ENCODE data around the gene SENP6.
"Not testable (repeated sequence)": the region's sequence is repeated elsewhere in the genome, so short reads cannot be mapped to it uniquely, and the experiment has no call there.

SENP6 gene

GRCh38 chr6:75601304-75602245 lies at the start of gene SENP6:
SENP6 (plus strand) TSS chr6:75601880; CDS start chr6:75602525, 645 bp downstream.
- peak; percentile 47 for DNase-seq (ENCODE audit: extremely low read depth, low read depth)
- TF ChIP-seq CTCF (IDR thresholded peaks at IDR 0.05; ENCODE audit: low read depth, low read length), result no peak

GRCh38 chr6:75556240-75556639 lies 45.4 kb upstream of the SENP6 start:
- DNase-seq (ENCODE audit: extremely low read depth, low read depth), result no peak
- TF ChIP-seq CTCF (IDR thresholded peaks at IDR 0.05; ENCODE audit: low read depth, low read length), result no peak

- no peak for TF ChIP-seq CTCF (IDR thresholded peaks at IDR 0.05; ENCODE audit: low read depth, low read length)
Observed at GRCh38 chr6:75557068-75557467, 44.6 kb upstream of the SENP6 start.

GRCh38 chr6:75563032-75563431 lies 38.6 kb upstream of the SENP6 start:
- peak; percentile 37 for TF ChIP-seq CTCF (IDR thresholded peaks at IDR 0.05; ENCODE audit: low read depth, low read length)
- no peak for DNase-seq (ENCODE audit: extremely low read depth, low read depth)

More at GRCh38 chr6:75557068-75557467, 44.6 kb upstream of the SENP6 start:
- DNase-seq (ENCODE audit: extremely low read depth, low read depth), result no peak

GRCh38 chr6:75566137-75566767 lies 35.4 kb upstream of the SENP6 start:
- DNase-seq (ENCODE audit: extremely low read depth, low read depth), result no peak
- TF ChIP-seq CTCF (IDR thresholded peaks at IDR 0.05; ENCODE audit: low read depth, low read length), result no peak

- no peak for TF ChIP-seq CTCF (IDR thresholded peaks at IDR 0.05; ENCODE audit: low read depth, low read length)
- no peak for DNase-seq (ENCODE audit: extremely low read depth, low read depth)
Observed at GRCh38 chr6:75568100-75568499, 33.6 kb upstream of the SENP6 start.

- no peak for TF ChIP-seq CTCF (IDR thresholded peaks at IDR 0.05; ENCODE audit: low read depth, low read length)
Observed at GRCh38 chr6:75568965-75569364, 32.7 kb upstream of the SENP6 start.

GRCh38 chr6:75570671-75571070 lies 31.0 kb upstream of the SENP6 start:
- not testable (repeated sequence) for DNase-seq (ENCODE audit: extremely low read depth, low read depth)

More at GRCh38 chr6:75568965-75569364, 32.7 kb upstream of the SENP6 start:
- no peak for DNase-seq (ENCODE audit: extremely low read depth, low read depth)

Data from AG09319 (cell line).